ENCODE data around the gene CDC14B.
"Not testable (repeated sequence)": the region's sequence is repeated elsewhere in the genome, so short reads cannot be mapped to it uniquely, and the experiment has no call there.

CDC14B gene

GRCh38 chr9:96619491-96620180, at the start of gene CDC14B:
TSS of gene CDC14B (minus strand) at chr9:96619843. CDS start at chr9:96619378, 465 bp downstream.
- Histone ChIP-seq H3K4me1 (ENCODE audit: control insufficient read depth, insufficient read depth, low read length) (peaks cover 12% of the 10 kb centered on the region), H3K9me3 (ENCODE audit: control insufficient read depth, insufficient read depth, low read length) (no peaks in the 10 kb centered on the region), H3K36me3 (ENCODE audit: control insufficient read depth, insufficient read depth, low read length) (no peaks in the 10 kb centered on the region), H3K27me3 (ENCODE audit: control insufficient read depth, insufficient read depth, low read length) (peaks cover 21% of the 10 kb centered on the region), H3K4me3 (ENCODE audit: low read depth, low read length) (peak within 1 kb of the TSS; percentile 64), H3K9ac (ENCODE audit: low read depth, low read length) (no peak within 1 kb of the TSS)

- H3K27me3 ChIP-seq (ENCODE audit: control insufficient read depth, insufficient read depth, low read length): no peaks in the 10 kb centered on the region
- H3K36me3 ChIP-seq (ENCODE audit: control insufficient read depth, insufficient read depth, low read length): no peaks in the 10 kb centered on the region
- H3K4me3 ChIP-seq (ENCODE audit: low read depth, low read length): no peak overlapping the region
Measured at GRCh38 chr9:96668868-96669534, 49.4 kb upstream of the CDC14B start.

GRCh38 chr9:96667363-96667728, 47.7 kb upstream of the CDC14B start:
- Histone ChIP-seq H3K9ac (ENCODE audit: low read depth, low read length) (no peak overlapping the region), H3K4me1 (ENCODE audit: control insufficient read depth, insufficient read depth, low read length) (no peaks in the 10 kb centered on the region), H3K27me3 (ENCODE audit: control insufficient read depth, insufficient read depth, low read length) (no peaks in the 10 kb centered on the region), H3K36me3 (ENCODE audit: control insufficient read depth, insufficient read depth, low read length) (no peaks in the 10 kb centered on the region), H3K9me3 (ENCODE audit: control insufficient read depth, insufficient read depth, low read length) (no peaks in the 10 kb centered on the region), H3K4me3 (ENCODE audit: low read depth, low read length) (no peak overlapping the region)

More at GRCh38 chr9:96668868-96669534, 49.4 kb upstream of the CDC14B start:
- H3K9ac ChIP-seq (ENCODE audit: low read depth, low read length): no peak overlapping the region
- no peaks in the 10 kb centered on the region for H3K4me1 ChIP-seq (ENCODE audit: control insufficient read depth, insufficient read depth, low read length)
- H3K9me3 ChIP-seq (ENCODE audit: control insufficient read depth, insufficient read depth, low read length): no peaks in the 10 kb centered on the region

GRCh38 chr9:96666653-96667362, 47.2 kb upstream of the CDC14B start:
- not testable (repeated sequence) for H3K4me1 ChIP-seq (ENCODE audit: control insufficient read depth, insufficient read depth, low read length); H3K9ac ChIP-seq (ENCODE audit: low read depth, low read length); H3K9me3 ChIP-seq (ENCODE audit: control insufficient read depth, insufficient read depth, low read length); H3K27me3 ChIP-seq (ENCODE audit: control insufficient read depth, insufficient read depth, low read length); H3K36me3 ChIP-seq (ENCODE audit: control insufficient read depth, insufficient read depth, low read length); H3K4me3 ChIP-seq (ENCODE audit: low read depth, low read length)

- no peaks in the 10 kb centered on the region for H3K36me3 ChIP-seq (ENCODE audit: control insufficient read depth, insufficient read depth, low read length)
- H3K4me1 ChIP-seq (ENCODE audit: control insufficient read depth, insufficient read depth, low read length): no peaks in the 10 kb centered on the region
- H3K27me3 ChIP-seq (ENCODE audit: control insufficient read depth, insufficient read depth, low read length): no peaks in the 10 kb centered on the region
- H3K9me3 ChIP-seq (ENCODE audit: control insufficient read depth, insufficient read depth, low read length): no peaks in the 10 kb centered on the region
- H3K4me3 ChIP-seq (ENCODE audit: low read depth, low read length): no peak overlapping the region
- H3K9ac ChIP-seq (ENCODE audit: low read depth, low read length): no peak overlapping the region
Measured at GRCh38 chr9:96665789-96666188, 46.1 kb upstream of the CDC14B start.

GRCh38 chr9:96663506-96664120, 44.0 kb upstream of the CDC14B start:
- Histone ChIP-seq H3K9me3 (ENCODE audit: control insufficient read depth, insufficient read depth, low read length) (no peaks in the 10 kb centered on the region), H3K4me3 (ENCODE audit: low read depth, low read length) (no peak overlapping the region), H3K27me3 (ENCODE audit: control insufficient read depth, insufficient read depth, low read length) (no peaks in the 10 kb centered on the region), H3K9ac (ENCODE audit: low read depth, low read length) (no peak overlapping the region), H3K36me3 (ENCODE audit: control insufficient read depth, insufficient read depth, low read length) (no peaks in the 10 kb centered on the region), H3K4me1 (ENCODE audit: control insufficient read depth, insufficient read depth, low read length) (no peaks in the 10 kb centered on the region)

- peaks cover 3% of the 10 kb centered on the region for H3K27me3 ChIP-seq (ENCODE audit: control insufficient read depth, insufficient read depth, low read length)
- no peak overlapping the region for H3K4me3 ChIP-seq (ENCODE audit: low read depth, low read length)
- no peaks in the 10 kb centered on the region for H3K4me1 ChIP-seq (ENCODE audit: control insufficient read depth, insufficient read depth, low read length)
- no peaks in the 10 kb centered on the region for H3K9me3 ChIP-seq (ENCODE audit: control insufficient read depth, insufficient read depth, low read length)
- H3K9ac ChIP-seq (ENCODE audit: low read depth, low read length): no peak overlapping the region
- no peaks in the 10 kb centered on the region for H3K36me3 ChIP-seq (ENCODE audit: control insufficient read depth, insufficient read depth, low read length)
Measured at GRCh38 chr9:96661711-96662110, 42.1 kb upstream of the CDC14B start.

GRCh38 chr9:96660692-96661248, 41.1 kb upstream of the CDC14B start:
- Histone ChIP-seq H3K36me3 (ENCODE audit: control insufficient read depth, insufficient read depth, low read length) (no peaks in the 10 kb centered on the region), H3K4me3 (ENCODE audit: low read depth, low read length) (no peak overlapping the region), H3K27me3 (ENCODE audit: control insufficient read depth, insufficient read depth, low read length) (peaks cover 6% of the 10 kb centered on the region), H3K9me3 (ENCODE audit: control insufficient read depth, insufficient read depth, low read length) (no peaks in the 10 kb centered on the region), H3K9ac (ENCODE audit: low read depth, low read length) (no peak overlapping the region), H3K4me1 (ENCODE audit: control insufficient read depth, insufficient read depth, low read length) (no peaks in the 10 kb centered on the region)

- Histone ChIP-seq H3K4me1 (ENCODE audit: control insufficient read depth, insufficient read depth, low read length) (no peaks in the 10 kb centered on the region), H3K4me3 (ENCODE audit: low read depth, low read length) (peak within 1 kb of the TSS; percentile 79), H3K27me3 (ENCODE audit: control insufficient read depth, insufficient read depth, low read length) (peaks cover 7% of the 10 kb centered on the region), H3K9ac (ENCODE audit: low read depth, low read length) (no peak within 1 kb of the TSS), H3K9me3 (ENCODE audit: control insufficient read depth, insufficient read depth, low read length) (no peaks in the 10 kb centered on the region), H3K36me3 (ENCODE audit: control insufficient read depth, insufficient read depth, low read length) (no peaks in the 10 kb centered on the region)
Measured at GRCh38 chr9:96655198-96655851, 35.7 kb upstream of the CDC14B start, which contains the start of gene PRXL2C. TSS of gene PRXL2C (minus strand) at chr9:96655317. CDS start at chr9:96655281, 36 bp downstream.

GRCh38 chr9:96654450-96655197, 35.0 kb upstream of the CDC14B start:
- H3K27me3 ChIP-seq (ENCODE audit: control insufficient read depth, insufficient read depth, low read length): peaks cover 7% of the 10 kb centered on the region
- no peak overlapping the region for H3K9ac ChIP-seq (ENCODE audit: low read depth, low read length)
- peak overlapping the region; percentile 79 for H3K4me3 ChIP-seq (ENCODE audit: low read depth, low read length)
- H3K36me3 ChIP-seq (ENCODE audit: control insufficient read depth, insufficient read depth, low read length): no peaks in the 10 kb centered on the region
- no peaks in the 10 kb centered on the region for H3K4me1 ChIP-seq (ENCODE audit: control insufficient read depth, insufficient read depth, low read length)
- H3K9me3 ChIP-seq (ENCODE audit: control insufficient read depth, insufficient read depth, low read length): no peaks in the 10 kb centered on the region
